ENCODE data around the gene KLHDC8A.
A peak's percentile ranks its signal among the peaks of the same experiment; 100 is the strongest.
"Not testable (repeated sequence)": the region's sequence is repeated elsewhere in the genome, so short reads cannot be mapped to it uniquely, and the experiment has no call there.

KLHDC8A gene

GRCh38 chr1:205317311-205317917, 39.3 kb downstream of the KLHDC8A start:
- peak; percentile 62 for DNase-seq

- no peak for DNase-seq
Measured at GRCh38 chr1:205316161-205316566, 40.6 kb downstream of the KLHDC8A start.

GRCh38 chr1:205315008-205315618, 41.6 kb downstream of the KLHDC8A start:
- DNase-seq: no peak

- DNase-seq: no peak
Measured at GRCh38 chr1:205313563-205314308, 43.0 kb downstream of the KLHDC8A start.

- DNase-seq: no peak
Measured at GRCh38 chr1:205312866-205313562, 43.7 kb downstream of the KLHDC8A start.

GRCh38 chr1:205310976-205311704, 45.6 kb downstream of the KLHDC8A start:
- no peak for DNase-seq

GRCh38 chr1:205309741-205310140, 47.0 kb downstream of the KLHDC8A start:
- DNase-seq: no peak

GRCh38 chr1:205306929-205307566, 49.7 kb downstream of the KLHDC8A start:
- DNase-seq: no peak

GRCh38 chr1:205304695-205305070, 52.0 kb downstream of the KLHDC8A start:
- no peak for DNase-seq

- DNase-seq: no peak
Measured at GRCh38 chr1:205304046-205304694, 52.6 kb downstream of the KLHDC8A start.

GRCh38 chr1:205303247-205303888, 53.4 kb downstream of the KLHDC8A start:
- DNase-seq: no peak

- DNase-seq: no peak
Measured at GRCh38 chr1:205301842-205302588, 54.7 kb downstream of the KLHDC8A start.

- DNase-seq: no peak
Measured at GRCh38 chr1:205301205-205301821, 55.4 kb downstream of the KLHDC8A start.

- no peak for DNase-seq
Measured at GRCh38 chr1:205300149-205300548, 56.6 kb downstream of the KLHDC8A start.

- no peak for DNase-seq
Measured at GRCh38 chr1:205298191-205298994, 58.3 kb downstream of the KLHDC8A start.

GRCh38 chr1:205297546-205298177, 59.1 kb downstream of the KLHDC8A start:
- DNase-seq: not testable (repeated sequence)

GRCh38 chr1:205296154-205296553, 60.6 kb downstream of the KLHDC8A start:
- DNase-seq: no peak

GRCh38 chr1:205294934-205295333, 61.8 kb downstream of the KLHDC8A start:
- DNase-seq: no peak

Measured in NCI-H1417 treated with DMSO at 0.1 percent for 48 hours (cell line).